T-helper 1 cell treated with Interleukin-12 subunit alpha and Interleukin-12 subunit beta and Interleukin-4 antibody, amounts not matched to agents 30 μg/mL and 1 μg/mL, for 36 hours (primary cell): ENCODE results near the gene TAGLN2.

Experiments
- H3K27ac Mint-ChIP-seq: one replicate; pipeline ENCODE4 v1.8.0; 2021; ENCODE audit warnings: mild to moderate bottlenecking, mixed read lengths
- H3K27me3 Mint-ChIP-seq: one replicate; pipeline ENCODE4 v1.8.0; 2021; ENCODE audit warnings: low read depth, mixed read lengths
- H3K36me3 Mint-ChIP-seq: one replicate; pipeline ENCODE4 v1.8.0; 2021; ENCODE audit warnings: low read depth, mixed read lengths
- H3K4me1 Mint-ChIP-seq: one replicate; pipeline ENCODE4 v1.8.0; 2021; ENCODE audit warnings: low read depth, mixed read lengths
- H3K4me3 Mint-ChIP-seq: one replicate; pipeline ENCODE4 v1.8.0; 2021; ENCODE audit warnings: mild to moderate bottlenecking, moderate library complexity, mixed read lengths
- H3K9me3 Mint-ChIP-seq: one replicate; pipeline ENCODE4 v1.8.0; 2021; ENCODE audit warnings: mixed read lengths

The TAGLN2 gene

DNA sequence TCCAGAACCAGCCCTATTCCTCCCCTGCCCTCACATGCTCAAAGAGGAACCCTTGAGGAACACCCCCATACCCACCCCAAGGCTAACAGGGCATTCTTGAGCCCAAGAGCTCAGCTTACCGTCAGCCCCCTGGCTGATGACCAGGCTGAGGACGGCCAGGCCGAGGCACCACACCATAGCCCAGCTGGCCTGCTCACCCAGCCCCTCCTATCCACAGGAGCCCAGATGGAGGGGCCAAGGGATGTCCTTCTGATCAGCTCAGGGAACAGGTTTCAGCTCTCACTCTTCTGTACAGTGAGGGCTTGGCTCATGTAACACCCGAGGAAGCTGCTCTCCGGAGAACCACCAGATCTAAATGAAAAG lies 18.0 kb upstream of the TAGLN2 start:
- Mint-ChIP-seq H3K36me3 (no peaks in the 10 kb centered on the region), H3K27me3 (peaks cover 70% of the 10 kb centered on the region), H3K9me3 (no peaks in the 10 kb centered on the region), H3K27ac (no peak overlapping the region), H3K4me3 (no peak overlapping the region), H3K4me1 (peaks cover 5% of the 10 kb centered on the region)

DNA sequence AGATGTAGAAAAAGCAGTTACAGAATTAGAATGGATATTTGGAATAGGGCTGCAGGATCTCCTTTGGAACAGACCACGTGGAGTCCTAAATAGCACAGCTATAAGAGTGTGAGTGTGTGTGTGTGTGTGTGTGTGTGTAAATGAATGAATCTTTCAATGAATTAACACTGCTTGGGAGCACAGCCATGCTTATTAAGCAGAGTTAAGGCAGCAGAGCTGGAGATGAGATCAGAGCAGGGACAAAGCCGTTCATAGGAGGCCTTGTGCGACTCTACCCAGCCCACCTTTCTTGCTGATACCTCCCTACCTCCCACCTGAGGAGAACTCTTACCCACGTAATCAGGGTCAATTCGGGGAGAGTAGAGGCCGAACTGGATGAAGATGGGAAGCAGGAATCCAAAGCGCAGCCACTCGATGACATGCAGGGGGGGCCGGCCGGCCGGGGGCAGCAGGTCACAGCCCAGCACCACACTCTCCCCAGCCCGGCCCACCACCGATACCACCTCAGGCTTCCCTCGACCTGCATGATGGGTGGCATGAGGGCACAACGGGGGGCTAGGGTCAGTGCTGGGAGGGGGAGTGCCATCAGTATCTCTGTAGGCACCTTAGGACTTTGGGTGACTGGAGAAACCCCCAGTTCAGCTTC lies 17.4 kb upstream of the TAGLN2 start:
- H3K4me3 Mint-ChIP-seq: no peak overlapping the region
- no peaks in the 10 kb centered on the region for H3K36me3 Mint-ChIP-seq
- H3K27me3 Mint-ChIP-seq: peaks cover 65% of the 10 kb centered on the region
- H3K27ac Mint-ChIP-seq: no peak overlapping the region
- peaks cover 10% of the 10 kb centered on the region for H3K4me1 Mint-ChIP-seq
- H3K9me3 Mint-ChIP-seq: no peaks in the 10 kb centered on the region

DNA sequence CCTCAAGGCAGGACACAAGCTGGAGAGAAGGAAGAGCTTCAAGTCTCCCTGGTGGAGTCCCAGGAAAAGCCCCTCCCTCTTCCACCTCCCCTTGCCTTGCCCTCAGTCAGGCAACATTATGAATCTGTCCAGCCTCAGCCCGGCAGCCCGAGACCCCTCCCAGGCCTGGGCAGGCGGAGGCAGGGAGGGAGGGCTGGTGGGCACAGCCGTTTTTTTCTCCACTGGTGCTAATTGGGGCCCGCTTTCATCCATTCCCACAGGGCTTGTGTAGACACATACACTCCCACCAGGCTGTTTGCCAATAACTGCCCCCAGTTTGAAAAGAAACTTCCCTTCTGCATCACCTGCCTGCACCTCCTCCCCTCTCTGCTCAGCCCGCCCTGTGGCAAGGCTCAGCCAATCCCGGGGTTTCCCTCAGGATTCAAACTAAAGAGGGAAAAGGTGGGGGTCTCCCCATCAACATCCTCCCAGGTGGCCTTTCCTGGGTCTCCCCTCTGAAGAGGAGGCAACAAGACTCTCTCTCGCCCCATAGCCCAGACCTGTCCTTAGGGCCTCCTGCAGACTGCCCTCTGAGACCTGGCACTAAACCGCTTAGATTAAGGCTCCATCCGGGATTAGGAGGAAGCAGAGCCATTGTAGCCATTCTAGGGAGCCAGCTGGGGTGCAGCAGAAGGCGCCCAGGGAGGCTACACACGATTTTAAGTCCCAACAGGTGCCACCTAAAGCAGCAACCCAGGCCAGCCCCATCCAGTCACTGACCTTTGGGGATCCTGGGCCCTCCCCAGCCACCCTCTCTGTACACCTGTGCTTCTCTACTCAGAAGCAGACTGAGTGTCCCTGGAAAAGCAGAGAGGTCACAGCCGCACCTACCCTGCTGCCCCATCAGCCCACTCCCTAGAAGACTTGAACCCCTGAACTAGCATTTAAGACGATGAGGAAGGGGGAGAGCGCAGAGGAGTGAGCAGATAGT lies 16.6 kb upstream of the TAGLN2 start:
- no peaks in the 10 kb centered on the region for H3K36me3 Mint-ChIP-seq
- H3K9me3 Mint-ChIP-seq: no peaks in the 10 kb centered on the region
- H3K27me3 Mint-ChIP-seq: peaks cover 58% of the 10 kb centered on the region
- H3K27ac Mint-ChIP-seq: no peak overlapping the region
- H3K4me3 Mint-ChIP-seq: no peak overlapping the region
- peaks cover 14% of the 10 kb centered on the region for H3K4me1 Mint-ChIP-seq

DNA sequence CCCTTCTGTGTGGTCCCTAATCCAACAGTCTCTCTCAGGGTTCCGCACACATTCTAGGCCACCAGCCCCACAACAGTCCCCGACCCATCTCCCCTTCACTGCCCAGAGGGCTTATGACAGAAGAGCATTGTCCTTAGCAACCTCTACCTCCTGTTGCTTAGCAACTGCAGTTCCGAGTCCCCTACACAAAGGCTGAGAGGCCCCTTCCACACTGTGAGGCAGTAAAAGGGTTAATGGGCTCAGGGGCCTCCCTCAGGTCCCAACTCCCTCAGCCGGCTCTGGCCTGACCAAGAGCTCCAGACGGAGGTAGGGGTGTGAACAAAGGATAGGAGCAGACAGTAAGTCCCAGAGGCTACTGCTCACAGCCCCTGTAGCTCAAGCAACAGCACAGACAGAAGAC lies 15.8 kb upstream of the TAGLN2 start:
- Mint-ChIP-seq H3K36me3 (no peaks in the 10 kb centered on the region), H3K4me1 (peaks cover 14% of the 10 kb centered on the region), H3K4me3 (no peak overlapping the region), H3K27ac (no peak overlapping the region), H3K9me3 (no peaks in the 10 kb centered on the region), H3K27me3 (peaks cover 53% of the 10 kb centered on the region)

DNA sequence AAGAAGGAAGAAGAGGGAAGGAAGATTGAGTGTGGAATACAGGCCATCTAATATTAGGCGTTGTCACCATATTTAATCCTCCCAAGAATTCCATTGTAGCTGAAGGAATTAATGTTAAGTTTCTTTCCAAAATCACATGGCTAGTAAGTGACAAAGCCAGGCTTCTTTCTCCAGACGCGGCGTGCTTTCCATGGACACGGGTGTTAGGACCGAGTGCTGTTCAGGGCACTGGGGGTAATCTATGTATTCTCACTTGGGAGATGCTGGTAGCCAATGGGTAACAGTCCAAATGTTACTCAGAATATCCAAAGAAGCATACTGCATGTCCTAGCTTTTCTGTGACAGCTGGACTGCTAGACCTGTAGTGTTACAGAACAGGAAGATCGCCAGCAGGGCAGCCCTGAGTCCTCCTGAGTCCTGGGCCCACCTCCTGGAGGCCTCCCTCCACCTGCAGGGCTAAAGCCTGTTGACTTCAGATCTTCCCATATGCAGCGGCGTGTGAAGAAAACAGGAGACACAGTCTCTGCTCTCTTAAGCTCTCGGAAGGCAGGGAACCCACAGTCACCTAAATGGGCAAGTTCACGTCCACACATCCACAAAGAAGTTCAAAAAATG lies 14.8 kb upstream of the TAGLN2 start:
- H3K4me1 Mint-ChIP-seq: peaks cover 11% of the 10 kb centered on the region
- H3K9me3 Mint-ChIP-seq: no peaks in the 10 kb centered on the region
- no peak overlapping the region for H3K27ac Mint-ChIP-seq
- H3K4me3 Mint-ChIP-seq: no peak overlapping the region
- H3K27me3 Mint-ChIP-seq: peaks cover 55% of the 10 kb centered on the region
- H3K36me3 Mint-ChIP-seq: no peaks in the 10 kb centered on the region

DNA sequence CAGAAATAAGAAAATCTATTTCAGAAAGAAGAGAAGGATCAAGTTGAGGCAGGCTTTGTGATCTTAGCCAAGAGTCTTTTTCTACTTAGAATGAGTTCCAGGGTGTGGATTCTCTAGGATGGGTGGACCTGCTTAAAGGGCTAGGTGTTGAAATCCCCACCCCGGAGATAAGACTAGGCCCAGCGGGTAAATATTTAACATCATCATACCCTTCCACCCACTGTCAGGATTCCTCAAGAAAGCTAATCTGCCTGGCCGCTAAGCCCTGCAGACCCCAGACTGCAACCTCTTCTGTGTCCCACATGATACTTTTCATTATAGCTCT lies 14.3 kb upstream of the TAGLN2 start:
- no peak overlapping the region for H3K27ac Mint-ChIP-seq
- H3K9me3 Mint-ChIP-seq: no peaks in the 10 kb centered on the region
- peaks cover 55% of the 10 kb centered on the region for H3K27me3 Mint-ChIP-seq
- no peaks in the 10 kb centered on the region for H3K36me3 Mint-ChIP-seq
- H3K4me3 Mint-ChIP-seq: no peak overlapping the region
- peaks cover 11% of the 10 kb centered on the region for H3K4me1 Mint-ChIP-seq

DNA sequence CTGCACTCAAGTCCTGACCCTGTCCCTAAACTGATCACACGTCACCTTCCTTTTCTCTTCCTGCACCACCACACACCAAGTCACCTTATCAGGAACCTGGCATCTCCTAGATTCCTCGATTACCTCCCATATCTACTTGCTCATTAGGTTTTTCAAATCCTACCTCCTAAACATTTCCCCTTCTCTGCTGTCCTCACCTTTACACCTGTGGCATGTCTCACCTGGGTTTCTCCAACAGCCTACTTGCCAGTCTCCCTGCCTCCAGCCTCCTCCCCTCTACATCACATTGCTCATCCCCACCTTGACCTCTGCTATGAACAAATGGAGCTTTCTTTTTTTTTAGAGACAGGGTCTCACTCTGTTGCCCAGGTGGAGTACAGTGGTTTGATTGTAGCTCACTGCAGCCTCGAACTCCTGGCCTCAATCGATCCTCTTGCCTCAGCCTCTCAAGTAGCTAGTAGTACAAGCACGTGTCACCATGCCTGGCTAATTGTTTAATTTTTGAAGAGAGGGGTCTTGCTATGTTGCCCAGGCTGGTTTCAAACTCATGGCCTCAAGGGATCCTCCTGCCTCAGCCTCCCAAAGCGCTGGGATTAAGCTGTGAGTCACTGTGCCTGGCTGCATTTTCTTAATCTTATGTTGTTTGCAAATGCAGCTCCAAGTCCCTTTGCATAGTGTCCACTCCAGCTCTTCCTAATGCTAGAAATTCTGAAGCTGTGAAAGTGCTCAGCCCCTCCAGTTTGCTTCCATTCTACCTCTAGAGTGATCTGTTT lies 13.8 kb upstream of the TAGLN2 start:
- Mint-ChIP-seq H3K36me3 (no peaks in the 10 kb centered on the region), H3K4me1 (peaks cover 11% of the 10 kb centered on the region), H3K4me3 (no peak overlapping the region), H3K27ac (no peak overlapping the region), H3K27me3 (peaks cover 50% of the 10 kb centered on the region), H3K9me3 (no peaks in the 10 kb centered on the region)

DNA sequence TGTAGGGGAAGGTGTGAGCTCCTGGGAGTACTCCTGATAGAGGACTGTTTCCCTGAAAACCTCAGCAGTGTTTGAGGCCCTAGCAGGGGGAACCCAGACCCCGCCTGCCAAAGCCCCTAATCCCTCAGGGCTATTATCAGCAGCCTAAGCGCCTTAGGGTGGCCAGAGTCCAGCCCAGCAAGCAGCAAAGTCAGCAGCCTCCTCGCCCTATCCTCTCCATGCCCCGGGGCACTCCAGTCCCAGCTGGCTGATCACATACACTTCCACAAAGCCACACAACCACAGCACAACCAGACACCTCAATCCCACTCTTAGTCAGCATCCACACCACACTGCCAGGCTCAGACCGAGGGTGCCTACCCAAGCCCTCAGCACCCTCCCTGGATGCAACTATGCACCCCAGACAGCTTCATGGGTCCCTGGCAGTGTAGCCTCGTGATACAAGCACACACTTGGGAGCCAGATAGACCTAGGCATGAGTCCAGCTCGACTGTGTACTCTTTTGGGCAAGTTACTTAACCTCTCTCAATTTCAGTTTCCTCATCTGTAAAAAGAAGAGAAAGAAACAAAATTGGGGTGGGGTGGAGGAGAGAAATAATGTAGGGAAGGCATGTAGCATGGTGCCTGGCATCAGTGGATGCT lies 13.0 kb upstream of the TAGLN2 start:
- Mint-ChIP-seq H3K4me3 (no peak overlapping the region), H3K27me3 (peaks cover 48% of the 10 kb centered on the region), H3K36me3 (no peaks in the 10 kb centered on the region), H3K4me1 (peaks cover 11% of the 10 kb centered on the region), H3K27ac (no peak overlapping the region), H3K9me3 (no peaks in the 10 kb centered on the region)

DNA sequence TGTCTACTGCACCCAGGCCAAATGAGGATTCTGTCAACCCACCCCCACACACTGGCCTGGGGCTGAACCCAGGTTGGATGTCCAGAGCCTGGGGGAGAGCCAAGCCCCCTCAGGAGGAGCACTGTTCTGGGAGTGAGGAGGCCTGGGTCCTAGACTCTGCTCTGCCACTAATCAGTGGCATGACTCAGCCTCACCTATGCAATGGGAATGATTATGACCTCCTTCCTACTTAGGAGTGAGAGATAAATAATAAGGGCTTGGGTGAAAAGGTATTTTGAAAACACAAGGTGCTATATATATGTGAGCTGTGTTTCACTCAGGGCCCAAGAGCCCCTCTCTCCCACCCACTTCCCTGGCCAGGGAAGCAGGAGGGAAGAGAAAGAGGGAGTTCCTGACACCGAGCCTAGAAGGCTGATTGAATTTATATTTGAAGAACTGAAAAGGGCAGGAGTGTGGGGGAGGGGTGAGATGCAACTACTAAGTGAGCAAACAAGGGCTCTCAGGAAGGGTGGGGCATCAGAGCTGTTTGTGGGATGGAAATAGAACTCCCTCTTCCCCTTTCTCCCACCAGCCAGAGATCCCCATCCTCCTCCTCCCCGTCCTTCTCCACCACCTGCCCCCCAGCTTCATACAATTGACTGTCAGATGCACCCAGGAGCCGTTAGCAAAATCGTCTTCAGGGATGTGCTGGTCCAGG lies 11.9 kb upstream of the TAGLN2 start:
- no peak overlapping the region for H3K27ac Mint-ChIP-seq
- H3K9me3 Mint-ChIP-seq: no peaks in the 10 kb centered on the region
- H3K4me3 Mint-ChIP-seq: no peak overlapping the region
- peaks cover 45% of the 10 kb centered on the region for H3K27me3 Mint-ChIP-seq
- no peaks in the 10 kb centered on the region for H3K36me3 Mint-ChIP-seq
- peaks cover 11% of the 10 kb centered on the region for H3K4me1 Mint-ChIP-seq

DNA sequence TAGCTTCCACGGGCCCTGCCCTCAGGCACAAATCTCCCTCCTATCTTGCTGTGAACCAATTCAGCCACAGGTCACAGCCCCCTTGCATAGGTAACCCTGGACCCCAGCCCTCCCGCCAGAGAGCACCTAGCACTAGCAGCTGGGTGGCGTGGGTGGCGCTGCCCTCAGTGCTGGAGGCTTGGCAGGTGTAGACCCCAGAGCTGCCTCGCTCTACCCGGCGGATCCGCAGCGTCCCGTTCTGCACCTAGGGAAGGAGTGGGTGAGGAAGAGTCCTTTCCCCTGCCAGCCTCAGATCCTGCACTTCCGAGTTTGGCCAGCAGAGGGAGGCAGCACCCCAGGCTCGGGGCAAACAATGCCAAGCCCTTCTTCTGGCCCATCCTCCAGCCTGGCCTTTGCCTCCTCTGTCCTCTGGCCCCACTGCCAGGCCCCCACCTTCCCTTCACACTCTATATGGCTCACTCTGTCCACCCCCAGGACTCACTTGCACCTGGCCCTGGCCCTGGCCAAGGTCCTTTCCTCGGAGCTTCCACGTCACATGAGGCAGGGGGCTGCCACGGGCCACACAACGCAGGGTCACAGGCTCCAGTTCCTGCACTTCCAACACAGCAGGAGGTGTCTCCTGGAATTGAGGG lies 11.1 kb upstream of the TAGLN2 start:
- Mint-ChIP-seq H3K4me1 (peaks cover 11% of the 10 kb centered on the region), H3K4me3 (no peak overlapping the region), H3K9me3 (no peaks in the 10 kb centered on the region), H3K36me3 (no peaks in the 10 kb centered on the region), H3K27ac (no peak overlapping the region), H3K27me3 (peaks cover 44% of the 10 kb centered on the region)

DNA sequence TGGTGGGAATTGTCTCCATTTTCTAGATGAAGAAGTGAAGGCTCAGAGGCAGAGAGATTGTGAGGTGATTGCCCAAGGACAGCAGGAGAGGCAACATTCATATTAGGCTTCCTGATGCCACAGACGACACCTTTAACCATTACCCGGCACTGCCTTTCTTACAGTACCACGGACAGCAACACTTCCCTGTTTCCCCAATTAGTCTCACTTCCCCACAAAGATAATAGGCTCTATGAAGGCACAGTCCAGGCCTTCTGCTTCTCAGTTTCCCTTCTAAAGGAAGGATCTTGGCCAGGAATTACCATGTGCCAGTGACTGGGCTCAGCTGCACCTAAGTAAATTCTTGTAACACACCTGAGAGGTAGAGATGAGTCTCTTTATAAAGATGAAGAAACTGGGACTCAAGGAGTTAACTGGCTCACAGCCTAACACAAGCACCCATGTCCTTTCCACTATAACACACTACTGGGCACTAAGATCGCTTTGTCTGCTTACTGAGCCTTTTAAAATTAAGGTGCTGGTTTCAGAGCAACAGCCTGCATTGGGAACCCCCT lies 10.5 kb upstream of the TAGLN2 start:
- Mint-ChIP-seq H3K27me3 (peaks cover 40% of the 10 kb centered on the region), H3K9me3 (no peaks in the 10 kb centered on the region), H3K4me1 (peaks cover 11% of the 10 kb centered on the region), H3K27ac (no peak overlapping the region), H3K36me3 (no peaks in the 10 kb centered on the region), H3K4me3 (no peak overlapping the region)

DNA sequence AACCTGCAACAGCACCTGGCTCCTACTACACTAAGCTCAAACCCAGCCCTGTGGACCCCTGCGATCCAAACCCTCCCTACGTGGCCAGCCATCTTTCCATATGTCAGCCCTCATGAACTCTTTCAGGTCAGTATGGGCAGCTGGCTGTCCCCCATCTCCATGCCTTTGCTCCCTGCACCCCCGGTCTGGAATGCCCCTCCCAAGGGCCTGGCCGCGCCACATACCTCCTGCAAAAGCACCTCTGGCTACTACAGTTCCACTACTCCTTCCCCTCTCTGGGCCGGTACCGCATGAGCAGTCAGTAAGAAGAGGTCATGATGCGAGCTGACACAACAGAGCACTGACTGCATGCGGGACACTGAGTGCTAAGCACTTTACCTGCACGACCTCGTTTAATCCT lies 10.0 kb upstream of the TAGLN2 start:
- Mint-ChIP-seq H3K9me3 (no peaks in the 10 kb centered on the region), H3K27ac (no peak overlapping the region), H3K4me1 (peaks cover 11% of the 10 kb centered on the region), H3K36me3 (no peaks in the 10 kb centered on the region), H3K27me3 (peaks cover 38% of the 10 kb centered on the region), H3K4me3 (no peak overlapping the region)
